Measurements from ENCODE around the gene PPM1K. TPM values are rescaled to one million over a fixed set of nuclear protein-coding genes. Genes with fewer than 3 reads are reported as not detected.

The PPM1K gene
- total and polyA plus RNA-seq, 2 donors (not counting 1 experiment from before 2014, with no cell fraction given) = 80.2 to 145 TPM

Small RNA genes within 50 kb of the gene (small RNA-seq; reads per million reads assigned to genes)
- gene RF00019 (ENCODE audit: insufficient read length, low read depth, low replicate concordance) (not detected), gene RNU6-1298P (ENCODE audit: insufficient read length, low read depth, low replicate concordance) (not detected)

Other genes starting within 250 kb of the PPM1K start
- gene ABCG2, start 125.9 kb downstream of the PPM1K start, total RNA-seq = 0.07 TPM in 1 of 2 replicates, not detected in the other
- gene ABCG2, start 125.9 kb downstream of the PPM1K start, polyA plus RNA-seq = 0.01 and 0.06 TPM in 2 replicates
- gene HERC6, start 94.3 kb upstream of the PPM1K start, total RNA-seq = 10.9 and 11.3 TPM in 2 replicates
- 5.1 and 5.4 TPM in 2 replicates for gene HERC6, start 94.3 kb upstream of the PPM1K start, polyA plus RNA-seq
- gene HERC5, start 172.6 kb upstream of the PPM1K start, total RNA-seq = 10.6 and 12.0 TPM in 2 replicates
- gene HERC5, start 172.6 kb upstream of the PPM1K start, polyA plus RNA-seq = 1.9 and 3.2 TPM in 2 replicates
- gene PYURF, start 239.2 kb upstream of the PPM1K start, total RNA-seq = 38.1 and 40.5 TPM in 2 replicates
- gene PYURF, start 239.2 kb upstream of the PPM1K start, polyA plus RNA-seq = 14.9 and 15.1 TPM in 2 replicates

Measured in B cell (primary cell).